Mesendoderm (in vitro differentiated cells): ENCODE results near the gene DCLRE1A.

Experiments
- DNase-seq: peaks from one replicate; pipeline ENCODE4 v3.0.0; 2013
- H2AK5ac ChIP-seq: 2 replicates; pipeline ENCODE4 v1.6.1; 2013; ENCODE audit warnings: low read length, inconsistent platforms
- H2BK120ac ChIP-seq: 2 replicates; pipeline ENCODE4 v1.6.1; 2013; ENCODE audit warnings: low read depth, mild to moderate bottlenecking, low read length, moderate library complexity, mixed read lengths
- H2BK15ac ChIP-seq: replicated peaks from 2 replicates; pipeline ENCODE4 v1.6.1; 2013; ENCODE audit warnings: low read depth, mild to moderate bottlenecking, moderate library complexity
- H2BK5ac ChIP-seq: 2 replicates; pipeline ENCODE4 v1.6.1; 2013; ENCODE audit warnings: low read length, inconsistent platforms
- H3K18ac ChIP-seq: 2 replicates; pipeline ENCODE4 v1.6.1; 2013; ENCODE audit warnings: mild to moderate bottlenecking, low read length, mixed read lengths
- H3K23ac ChIP-seq: one replicate; pipeline ENCODE4 v1.6.1; 2013; ENCODE audit warnings: low read length
- H3K27ac ChIP-seq: 2 replicates; pipeline ENCODE4 v1.5.1; 2013; ENCODE audit warnings: low read depth, mild to moderate bottlenecking, inconsistent platforms, low read length, moderate library complexity
- H3K27me3 ChIP-seq: 2 replicates; pipeline ENCODE4 v1.6.1; 2013; ENCODE audit warnings: low read length, control low read depth, mild to moderate bottlenecking, inconsistent platforms; ENCODE audit not compliant: insufficient read depth, poor library complexity
- H3K36me3 ChIP-seq: 2 replicates; pipeline ENCODE4 v1.6.1; 2013; ENCODE audit warnings: low read length, inconsistent platforms; ENCODE audit not compliant: control insufficient read depth, insufficient read depth
- H3K4ac ChIP-seq: one replicate; pipeline ENCODE4 v1.6.1; 2013; ENCODE audit warnings: low read depth, mild to moderate bottlenecking, low read length, moderate library complexity
- H3K4me1 ChIP-seq: 2 replicates; pipeline ENCODE4 v1.6.1; 2013; ENCODE audit warnings: low read depth, low read length, inconsistent platforms; ENCODE audit not compliant: control insufficient read depth
- H3K4me2 ChIP-seq: 2 replicates; pipeline ENCODE4 v1.6.1; 2013; ENCODE audit warnings: low read length
- H3K4me3 ChIP-seq: 2 replicates; pipeline ENCODE4 v1.5.1; 2013; ENCODE audit warnings: mild to moderate bottlenecking, low read length
- H3K56ac ChIP-seq: one replicate; pipeline ENCODE4 v1.6.1; 2013; ENCODE audit warnings: low read length
- H3K79me1 ChIP-seq: 2 replicates; pipeline ENCODE4 v1.6.1; 2013; ENCODE audit warnings: low read length, inconsistent platforms
- H3K79me2 ChIP-seq: 2 replicates; pipeline ENCODE4 v1.6.1; 2013; ENCODE audit warnings: mild to moderate bottlenecking, low read length; ENCODE audit not compliant: control insufficient read depth, insufficient read depth
- H3K9ac ChIP-seq: 2 replicates; pipeline ENCODE4 v1.6.1; 2013; ENCODE audit warnings: low read length, inconsistent platforms
- H4K5ac ChIP-seq: one replicate; pipeline ENCODE4 v1.6.1; 2013; ENCODE audit warnings: low read length
- H4K8ac ChIP-seq: one replicate; pipeline ENCODE4 v1.6.1; 2013; ENCODE audit warnings: low read depth, mild to moderate bottlenecking, control low read depth, low read length, moderate library complexity
- WGBS: extraction: QIAGEN DNeasy Blood & Tissue Kit; methylation state at CpG from one replicate; pipeline ENCODE4 v1.1.7; 2013; ENCODE audit warnings: low lambda C conversion rate, missing lambda C conversion rate; ENCODE audit not compliant: insufficient coverage; ENCODE audit errors: extremely low coverage; 5-methylcytosine and 5-hydroxymethylcytosine counted together

The DCLRE1A gene

DNA sequence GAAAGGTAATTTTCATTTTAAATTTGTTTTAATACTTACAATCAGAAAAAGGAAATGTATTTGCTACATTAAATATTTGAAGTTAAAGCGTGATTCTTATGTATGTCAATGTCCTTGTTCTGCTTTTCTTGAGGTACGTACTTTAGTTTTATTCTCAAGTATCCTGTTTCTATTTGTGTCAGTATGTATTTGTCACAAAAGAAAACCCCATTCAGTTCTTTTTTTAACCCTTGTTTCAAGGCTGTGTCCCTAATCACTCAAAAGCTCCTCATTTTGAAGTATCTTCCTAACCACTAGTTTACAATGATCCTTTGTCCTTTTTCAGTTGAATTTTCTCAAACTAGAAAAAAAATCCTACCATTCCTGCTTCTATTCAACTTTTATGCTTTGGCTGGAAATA is 25.8 kb upstream of the DCLRE1A start:
- DNase-seq = no peak
- Histone ChIP-seq H3K9ac (no peak overlapping the region), H3K4me2 (no peak overlapping the region), H3K4me3 (no peak overlapping the region), H3K79me1 (no peaks in the 10 kb centered on the region), H3K23ac (no peak overlapping the region), H2BK120ac (no peak overlapping the region), H3K18ac (no peak overlapping the region), H2BK15ac (no peak overlapping the region), H3K56ac (no peak overlapping the region), H3K79me2 (no peaks in the 10 kb centered on the region), H4K5ac (no peak overlapping the region), H2BK5ac (no peak overlapping the region), H3K4me1 (no peaks in the 10 kb centered on the region), H3K4ac (no peak overlapping the region), H3K27ac (no peak overlapping the region), H2AK5ac (no peak overlapping the region), H3K36me3 (no peaks in the 10 kb centered on the region), H3K27me3 (no peaks in the 10 kb centered on the region), H4K8ac (no peak overlapping the region)
- WGBS = no CpG with 5 or more reads among the region's 2 CpGs

DNA sequence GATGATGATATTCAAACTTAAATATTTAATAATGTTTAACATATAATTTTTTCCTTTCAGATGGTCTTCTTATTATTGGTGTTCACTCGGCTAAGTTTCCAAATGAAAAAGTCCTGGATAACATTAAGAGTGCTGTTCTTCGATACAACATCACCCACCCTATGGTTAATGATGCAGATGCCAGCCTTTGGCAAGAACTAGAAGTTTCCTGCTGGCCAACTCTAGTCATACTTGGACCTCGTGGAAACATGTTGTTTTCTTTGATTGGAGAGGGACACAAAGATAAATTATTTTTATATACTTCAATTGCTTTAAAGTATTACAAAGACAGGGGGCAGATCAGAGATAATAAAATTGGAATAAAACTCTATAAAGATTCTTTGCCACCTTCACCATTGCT is 22.6 kb upstream of the DCLRE1A start:
- Histone ChIP-seq H3K27me3 (no peaks in the 10 kb centered on the region), H3K79me1 (peaks cover 5% of the 10 kb centered on the region), H2BK120ac (no peak overlapping the region), H2BK15ac (no peak overlapping the region), H2AK5ac (no peak overlapping the region), H4K5ac (no peak overlapping the region), H3K23ac (no peak overlapping the region), H3K4me2 (no peak overlapping the region), H3K9ac (no peak overlapping the region), H3K4me1 (no peaks in the 10 kb centered on the region), H3K56ac (no peak overlapping the region), H3K79me2 (peaks cover 2% of the 10 kb centered on the region), H3K36me3 (no peaks in the 10 kb centered on the region), H3K4ac (no peak overlapping the region), H4K8ac (no peak overlapping the region), H2BK5ac (no peak overlapping the region), H3K18ac (no peak overlapping the region), H3K4me3 (no peak overlapping the region), H3K27ac (no peak overlapping the region)
- no peak for DNase-seq
- no CpG with 5 or more reads among the region's 3 CpGs for WGBS

DNA sequence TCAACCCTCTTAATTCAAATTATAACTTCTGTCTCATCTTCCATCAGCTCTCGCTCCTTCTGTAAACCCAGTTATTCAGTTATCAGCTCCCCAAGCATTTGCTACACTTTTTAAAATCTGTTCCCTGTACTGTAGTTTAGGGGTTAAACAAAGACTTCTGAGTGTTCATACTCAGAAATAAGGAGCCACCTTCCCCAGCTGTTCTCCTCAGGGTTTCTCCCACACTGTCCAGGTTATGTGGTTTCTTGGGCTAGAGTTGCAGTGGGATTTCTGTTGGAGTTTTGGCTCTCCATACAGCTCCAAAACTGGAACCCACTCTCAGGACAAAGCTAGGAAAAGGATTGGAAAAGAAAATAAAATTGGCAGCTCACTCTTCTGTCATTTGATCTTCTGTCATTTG is 21.3 kb upstream of the DCLRE1A start:
- H3K56ac ChIP-seq = no peak overlapping the region
- H2BK5ac ChIP-seq = no peak overlapping the region
- H3K18ac ChIP-seq = no peak overlapping the region
- H3K4me2 ChIP-seq = no peak overlapping the region
- H2BK120ac ChIP-seq = no peak overlapping the region
- no peaks in the 10 kb centered on the region for H3K4me1 ChIP-seq
- no peak overlapping the region for H3K27ac ChIP-seq
- peaks cover 2% of the 10 kb centered on the region for H3K79me2 ChIP-seq
- no peak overlapping the region for H3K4me3 ChIP-seq
- H3K9ac ChIP-seq = no peak overlapping the region
- H3K79me1 ChIP-seq = peaks cover 6% of the 10 kb centered on the region
- no peak overlapping the region for H2BK15ac ChIP-seq
- no peak for DNase-seq
- no peak overlapping the region for H4K8ac ChIP-seq
- no peak overlapping the region for H3K4ac ChIP-seq
- no peak overlapping the region for H4K5ac ChIP-seq
- H3K36me3 ChIP-seq = no peaks in the 10 kb centered on the region
- no peaks in the 10 kb centered on the region for H3K27me3 ChIP-seq
- no CpG with 5 or more reads among the region's 1 CpG for WGBS
- no peak overlapping the region for H2AK5ac ChIP-seq
- no peak overlapping the region for H3K23ac ChIP-seq

DNA sequence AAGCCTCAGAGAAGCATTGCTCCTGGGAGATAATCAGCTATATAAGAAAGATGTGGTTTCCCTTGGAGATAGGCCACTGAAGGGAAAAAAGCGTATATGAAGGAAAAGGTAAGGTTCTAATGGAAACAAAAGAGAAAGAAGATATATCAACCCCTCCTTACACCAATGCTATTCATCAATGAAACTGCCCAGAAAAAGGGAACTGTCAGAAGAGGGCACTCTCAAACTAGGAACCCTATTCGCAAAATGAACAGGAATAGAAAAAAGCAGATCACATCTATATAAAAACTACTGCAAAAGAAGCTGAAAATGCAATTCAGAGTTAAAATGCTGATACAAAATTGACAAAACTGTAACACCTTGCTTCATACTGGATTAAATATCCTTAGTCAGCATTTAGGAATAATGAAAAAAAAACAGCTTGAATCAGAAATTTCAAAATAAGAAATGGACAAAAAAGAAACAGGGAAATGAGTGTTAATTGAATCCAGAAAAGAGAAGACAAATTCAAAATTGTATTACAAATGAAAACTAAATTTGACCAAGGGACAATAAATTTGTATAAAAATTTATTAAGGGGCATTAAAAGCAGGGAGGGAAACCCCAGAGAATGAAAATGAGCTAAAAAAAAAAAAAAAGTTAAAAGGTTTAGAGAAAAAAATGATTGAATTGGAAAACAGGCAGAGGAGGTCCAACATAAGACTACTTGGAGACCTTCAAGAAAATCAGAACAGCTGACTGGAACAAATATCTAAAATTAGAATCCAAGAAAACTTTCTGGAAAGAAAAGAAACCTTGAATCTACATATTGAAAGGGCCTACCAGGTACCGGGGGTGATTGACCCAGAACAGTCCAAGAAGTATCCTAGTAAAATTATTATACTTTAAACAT is 18.5 kb upstream of the DCLRE1A start:
- Histone ChIP-seq H2BK15ac (no peak overlapping the region), H3K27ac (no peak overlapping the region), H3K4ac (no peak overlapping the region), H3K4me1 (no peaks in the 10 kb centered on the region), H3K79me1 (peaks cover 7% of the 10 kb centered on the region), H2AK5ac (no peak overlapping the region), H3K27me3 (no peaks in the 10 kb centered on the region), H3K4me2 (no peak overlapping the region), H3K23ac (no peak overlapping the region), H3K18ac (no peak overlapping the region), H3K56ac (no peak overlapping the region), H3K36me3 (no peaks in the 10 kb centered on the region), H3K79me2 (peaks cover 6% of the 10 kb centered on the region), H3K4me3 (no peak overlapping the region), H4K8ac (no peak overlapping the region), H2BK120ac (no peak overlapping the region), H2BK5ac (no peak overlapping the region), H3K9ac (no peak overlapping the region), H4K5ac (no peak overlapping the region)
- no peak for DNase-seq
- no CpG with 5 or more reads among the region's 3 CpGs for WGBS

DNA sequence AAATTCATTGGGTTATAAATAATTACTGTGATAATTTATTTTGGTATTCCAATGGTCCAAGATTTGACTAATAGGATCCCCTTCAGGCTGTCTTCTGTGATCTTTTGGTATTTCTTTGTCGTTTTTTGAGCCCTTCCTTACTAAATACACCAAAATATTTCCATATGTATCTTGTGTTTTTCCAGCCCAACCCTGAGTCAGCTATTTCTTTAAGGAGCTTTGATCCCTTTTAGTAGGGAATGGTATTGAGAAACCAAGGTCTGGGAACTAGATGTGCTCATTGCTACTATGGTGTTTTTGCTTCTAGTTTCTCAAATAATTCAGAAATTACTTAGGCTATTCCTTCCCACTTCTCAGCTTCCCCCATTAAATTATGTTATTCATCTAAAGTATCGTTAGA is 15.9 kb upstream of the DCLRE1A start:
- no peak overlapping the region for H3K18ac ChIP-seq
- no peaks in the 10 kb centered on the region for H3K36me3 ChIP-seq
- peaks cover 8% of the 10 kb centered on the region for H3K79me1 ChIP-seq
- H2AK5ac ChIP-seq = no peak overlapping the region
- no peaks in the 10 kb centered on the region for H3K27me3 ChIP-seq
- DNase-seq = no peak
- no peak overlapping the region for H3K27ac ChIP-seq
- no peak overlapping the region for H3K4me2 ChIP-seq
- no peak overlapping the region for H3K23ac ChIP-seq
- H2BK120ac ChIP-seq = no peak overlapping the region
- H2BK15ac ChIP-seq = no peak overlapping the region
- H3K9ac ChIP-seq = no peak overlapping the region
- H3K4me3 ChIP-seq = no peak overlapping the region
- no peak overlapping the region for H3K4ac ChIP-seq
- WGBS = no CpG with 5 or more reads among the region's 2 CpGs
- H3K56ac ChIP-seq = no peak overlapping the region
- no peak overlapping the region for H2BK5ac ChIP-seq
- H4K5ac ChIP-seq = no peak overlapping the region
- peaks cover 6% of the 10 kb centered on the region for H3K79me2 ChIP-seq
- no peak overlapping the region for H4K8ac ChIP-seq
- H3K4me1 ChIP-seq = no peaks in the 10 kb centered on the region

DNA sequence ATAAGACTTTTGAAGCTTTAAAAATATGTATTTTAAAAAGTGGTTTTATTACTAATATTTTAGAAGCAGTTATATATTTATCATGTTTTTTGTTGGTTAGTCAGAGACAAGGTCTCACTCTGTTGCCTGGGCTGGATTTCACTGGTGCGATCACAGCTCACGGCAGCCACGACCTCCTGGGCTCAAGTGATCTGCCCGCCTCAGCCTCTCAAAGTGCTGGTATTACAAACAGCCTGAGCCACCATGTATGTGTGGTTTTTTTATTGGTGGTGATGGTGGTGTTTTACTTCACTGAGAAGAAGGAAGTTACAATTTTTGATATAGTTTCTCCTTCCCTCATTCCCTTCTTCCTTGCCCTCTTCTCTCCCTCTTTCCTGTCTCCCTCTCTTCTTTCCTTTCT is 14.0 kb upstream of the DCLRE1A start:
- Histone ChIP-seq H4K8ac (no peak overlapping the region), H3K4ac (no peak overlapping the region), H3K79me2 (peaks cover 4% of the 10 kb centered on the region), H4K5ac (no peak overlapping the region), H3K4me3 (no peak overlapping the region), H3K27me3 (no peaks in the 10 kb centered on the region), H3K4me1 (no peaks in the 10 kb centered on the region), H2BK120ac (no peak overlapping the region), H2AK5ac (no peak overlapping the region), H3K18ac (no peak overlapping the region), H3K9ac (no peak overlapping the region), H3K23ac (no peak overlapping the region), H3K4me2 (no peak overlapping the region), H3K27ac (no peak overlapping the region), H3K36me3 (no peaks in the 10 kb centered on the region), H2BK15ac (no peak overlapping the region), H2BK5ac (no peak overlapping the region), H3K79me1 (peaks cover 3% of the 10 kb centered on the region), H3K56ac (no peak overlapping the region)
- no CpG with 5 or more reads among the region's 4 CpGs for WGBS
- DNase-seq = no peak
